Hepatocyte (in vitro differentiated cells): ENCODE data around the gene TNFRSF13B.

ENCODE experiments used
- EZH2 ChIP-seq: fragments of 200-600 bp; sonication (generic); IDR thresholded peaks from 2 replicates; pipeline ENCODE4 v1.6.1; 2016; ENCODE audit warnings: antibody characterized with exemption, mild to moderate bottlenecking, borderline replicate concordance
- EZH2phosphoT487 ChIP-seq: fragments of 200-600 bp; sonication (generic); IDR thresholded peaks from one replicate; pipeline ENCODE4 v1.6.1; 2018; ENCODE audit warnings: antibody characterized with exemption, mild to moderate bottlenecking, low read depth, moderate library complexity; ENCODE audit not compliant: unreplicated experiment, severe bottlenecking
- TF ChIP-seq, protein P1 (sequence below): fragments of 200-600 bp; sonication (generic); IDR thresholded peaks from 2 replicates; pipeline ENCODE4 v1.5.1; 2016; ENCODE audit warnings: antibody characterized with exemption, mild to moderate bottlenecking; ENCODE audit not compliant: poor library complexity

DNA sequence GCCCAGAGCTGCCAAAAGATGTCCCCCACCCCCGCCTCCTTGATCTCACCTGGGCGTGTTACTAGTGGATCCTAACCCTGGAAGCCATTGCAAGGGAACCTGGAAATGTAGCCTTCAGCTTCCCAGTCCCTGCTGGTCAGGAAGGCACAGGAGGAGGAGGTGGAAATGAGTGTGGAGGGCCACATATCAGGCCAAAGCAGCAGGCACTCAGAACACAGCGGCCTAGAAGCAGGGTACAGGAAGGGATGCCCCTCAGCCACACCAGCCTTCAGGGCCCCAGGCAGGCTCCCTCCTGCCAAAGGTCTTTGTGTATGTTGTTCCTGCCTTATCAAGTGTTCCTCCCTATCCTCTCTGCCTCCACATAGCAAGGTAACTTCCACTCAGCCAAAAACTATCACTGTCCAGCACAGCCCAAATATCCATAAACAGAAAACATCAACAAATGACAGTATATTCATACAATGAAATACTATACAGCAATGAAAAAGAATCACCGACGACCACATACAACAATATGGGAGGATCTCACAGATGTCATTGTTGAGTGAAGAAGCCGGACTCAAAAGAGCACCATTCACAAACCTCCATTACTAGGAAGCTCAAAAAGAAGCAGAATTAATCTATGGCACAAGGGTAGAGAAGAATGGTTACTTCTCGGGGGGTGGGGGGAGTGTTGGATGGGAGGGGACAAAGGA is 28.2 kb upstream of the TNFRSF13B start:
- TF ChIP-seq, protein P1, sequence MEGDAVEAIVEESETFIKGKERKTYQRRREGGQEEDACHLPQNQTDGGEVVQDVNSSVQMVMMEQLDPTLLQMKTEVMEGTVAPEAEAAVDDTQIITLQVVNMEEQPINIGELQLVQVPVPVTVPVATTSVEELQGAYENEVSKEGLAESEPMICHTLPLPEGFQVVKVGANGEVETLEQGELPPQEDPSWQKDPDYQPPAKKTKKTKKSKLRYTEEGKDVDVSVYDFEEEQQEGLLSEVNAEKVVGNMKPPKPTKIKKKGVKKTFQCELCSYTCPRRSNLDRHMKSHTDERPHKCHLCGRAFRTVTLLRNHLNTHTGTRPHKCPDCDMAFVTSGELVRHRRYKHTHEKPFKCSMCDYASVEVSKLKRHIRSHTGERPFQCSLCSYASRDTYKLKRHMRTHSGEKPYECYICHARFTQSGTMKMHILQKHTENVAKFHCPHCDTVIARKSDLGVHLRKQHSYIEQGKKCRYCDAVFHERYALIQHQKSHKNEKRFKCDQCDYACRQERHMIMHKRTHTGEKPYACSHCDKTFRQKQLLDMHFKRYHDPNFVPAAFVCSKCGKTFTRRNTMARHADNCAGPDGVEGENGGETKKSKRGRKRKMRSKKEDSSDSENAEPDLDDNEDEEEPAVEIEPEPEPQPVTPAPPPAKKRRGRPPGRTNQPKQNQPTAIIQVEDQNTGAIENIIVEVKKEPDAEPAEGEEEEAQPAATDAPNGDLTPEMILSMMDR = no peak
- TF ChIP-seq EZH2 (no peak), EZH2phosphoT487 (no peak)
